HG02981 (cell line): Measurements from ENCODE around the gene OGFOD1.
A peak's percentile ranks its signal among the peaks of the same experiment; 100 is the strongest.
"Not testable (repeated sequence)": the region's sequence is repeated elsewhere in the genome, so short reads cannot be mapped to it uniquely, and the experiment has no call there.

Experiments
- ATAC-seq: cut with Tn5 transposase; IDR thresholded peaks from one replicate; pipeline ENCODE4 v1.9.1; 2021; ENCODE audit warnings: mild to moderate bottlenecking, moderate library complexity; ENCODE audit not compliant: unreplicated experiment

Gene OGFOD1

GRCh38 chr16:56479469-56479868 is 28.1 kb downstream of the OGFOD1 start:
- no peak for ATAC-seq

- ATAC-seq, result no peak
Measured at GRCh38 chr16:56480776-56481467, 29.6 kb downstream of the OGFOD1 start.

GRCh38 chr16:56481468-56482122 is 30.2 kb downstream of the OGFOD1 start:
- no peak for ATAC-seq

DNA sequence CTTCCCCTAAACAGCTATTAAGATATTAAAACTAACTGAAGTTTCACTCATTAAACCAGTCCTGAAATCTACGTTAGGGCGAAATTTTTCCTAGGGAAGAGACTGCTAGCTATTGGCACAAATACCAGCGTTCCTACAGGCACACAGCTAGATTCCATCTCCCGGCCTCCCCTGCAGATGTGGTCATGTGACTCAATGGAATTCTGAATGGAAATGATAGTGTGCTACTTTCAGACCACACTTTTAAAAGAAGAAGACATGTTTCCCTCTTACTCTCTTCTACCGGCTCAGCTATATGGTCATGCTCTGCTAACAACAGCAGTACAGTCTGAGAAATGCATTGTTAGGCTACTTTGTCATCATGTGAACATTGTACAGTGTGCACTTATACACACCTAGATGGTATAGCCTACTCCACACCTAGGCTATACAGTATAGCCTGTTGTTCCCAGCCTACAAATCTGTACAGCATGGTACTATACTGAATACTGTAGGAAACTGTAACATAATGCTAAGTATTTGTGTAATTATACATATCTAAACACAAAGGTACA is 31.4 kb downstream of the OGFOD1 start:
- ATAC-seq, result no peak

DNA sequence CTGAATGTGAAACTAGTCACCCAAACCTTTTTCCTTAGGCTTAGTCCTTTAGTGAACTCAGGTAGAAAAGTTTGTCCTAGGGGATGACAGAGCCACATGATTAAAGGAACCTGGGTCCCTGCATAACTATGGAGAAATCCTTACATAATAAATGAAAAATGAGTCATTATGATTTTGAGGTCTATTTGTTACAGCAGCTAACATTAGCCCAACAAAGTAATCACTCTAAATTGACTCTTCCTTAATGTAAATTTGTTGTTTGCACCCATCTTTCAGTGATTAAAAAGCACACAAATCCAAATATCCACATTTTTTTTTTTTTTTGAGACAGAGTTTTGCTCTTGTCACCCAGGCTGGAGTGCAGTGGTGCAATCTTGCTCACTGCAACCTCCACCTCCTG is 32.0 kb downstream of the OGFOD1 start:
- ATAC-seq, result no peak

GRCh38 chr16:56488035-56488434 is 36.7 kb downstream of the OGFOD1 start:
- ATAC-seq, result no peak

- not testable (repeated sequence) for ATAC-seq
Measured at GRCh38 chr16:56488868-56489267, 37.5 kb downstream of the OGFOD1 start.

DNA sequence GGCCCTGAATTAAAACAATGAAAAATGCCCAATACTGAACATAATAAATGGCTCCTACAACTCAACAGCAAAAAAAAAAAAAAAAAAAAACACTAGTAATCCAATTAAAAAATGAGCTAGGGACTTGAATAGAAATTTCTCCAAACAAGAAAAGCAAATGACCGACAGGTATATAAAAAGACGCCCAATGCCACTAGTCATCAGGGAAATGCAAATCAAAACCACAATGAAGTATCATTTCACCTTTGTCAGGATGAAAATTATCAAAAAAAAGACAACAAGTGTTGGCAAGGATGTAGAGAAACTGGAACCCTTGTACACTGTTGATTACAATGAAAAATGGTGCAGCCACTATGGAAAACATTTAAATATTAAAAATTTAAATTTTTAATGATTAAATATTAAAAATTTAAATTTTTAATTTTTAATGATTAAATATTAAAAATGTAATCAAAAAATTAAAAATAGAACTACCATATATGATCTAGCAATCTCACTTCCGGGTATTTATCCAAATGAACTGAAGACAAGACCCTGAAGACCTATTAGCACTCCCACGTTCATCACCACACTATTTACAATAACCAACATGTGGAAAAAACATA is 40.4 kb downstream of the OGFOD1 start:
- no peak for ATAC-seq

- ATAC-seq, result no peak
Measured at GRCh38 chr16:56493126-56493525, 41.8 kb downstream of the OGFOD1 start.

- no peak for ATAC-seq
Measured at GRCh38 chr16:56493815-56494214, 42.5 kb downstream of the OGFOD1 start.

GRCh38 chr16:56505181-56505580 is 53.8 kb downstream of the OGFOD1 start:
- ATAC-seq, result no peak

- no peak for ATAC-seq
Measured at GRCh38 chr16:56506941-56507340, 55.6 kb downstream of the OGFOD1 start.

DNA sequence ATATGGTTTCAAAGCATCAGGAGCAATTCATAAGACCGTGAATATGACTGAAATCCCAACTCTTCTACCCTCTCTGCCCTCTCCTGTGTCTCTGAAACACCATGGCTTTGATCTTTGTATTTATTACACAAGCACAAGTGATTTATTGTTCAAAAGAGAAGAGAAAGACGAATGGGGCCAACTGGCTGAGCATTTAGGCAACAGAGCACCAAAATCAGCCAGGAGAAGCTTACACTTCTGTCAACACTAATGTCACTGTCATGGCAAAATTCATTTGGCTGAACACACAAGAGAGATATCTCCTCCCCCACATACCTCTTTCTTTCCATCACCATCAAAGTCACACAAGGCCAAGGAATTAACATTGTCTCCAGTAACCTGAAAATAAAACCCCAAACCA is 59.2 kb downstream of the OGFOD1 start:
- ATAC-seq, result no peak

- no peak for ATAC-seq
Measured at GRCh38 chr16:56512025-56512424, 60.7 kb downstream of the OGFOD1 start.

DNA sequence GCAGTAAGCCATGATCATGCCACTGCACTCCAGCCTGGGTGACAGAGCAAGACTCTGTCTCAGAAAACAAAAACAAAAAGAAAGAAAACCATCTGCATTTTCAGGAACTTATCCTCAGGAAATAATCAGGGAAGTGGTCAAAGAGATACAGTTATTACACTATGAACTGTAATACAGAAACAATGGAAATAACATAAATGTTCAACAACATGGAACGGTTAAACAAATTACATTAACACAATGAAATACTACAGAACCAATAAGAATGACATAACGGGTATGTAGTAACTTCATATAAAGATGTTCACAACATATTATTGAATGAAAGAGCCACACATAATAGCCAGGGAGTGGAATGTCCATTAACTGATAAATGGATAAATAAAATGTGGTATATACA is 61.7 kb downstream of the OGFOD1 start:
- ATAC-seq, result no peak

DNA sequence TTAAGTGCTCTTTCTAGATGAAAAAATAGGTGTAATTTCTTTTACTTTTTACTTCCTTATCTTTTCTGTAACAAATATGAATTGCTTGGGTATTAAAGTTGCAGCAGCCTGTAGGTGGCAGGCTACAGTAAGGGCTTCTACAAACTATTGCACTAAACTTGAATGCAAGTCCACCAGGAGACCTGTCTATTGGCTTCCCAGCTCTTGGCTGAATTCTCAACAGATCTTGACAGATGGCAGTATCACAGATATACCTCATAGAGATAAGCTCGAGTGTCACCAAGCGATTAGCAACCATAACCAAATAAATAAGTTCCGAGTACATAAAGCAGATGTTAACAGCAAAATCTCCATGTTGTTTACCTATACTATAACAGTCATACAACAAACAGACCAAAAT is 62.6 kb downstream of the OGFOD1 start:
- no peak for ATAC-seq

DNA sequence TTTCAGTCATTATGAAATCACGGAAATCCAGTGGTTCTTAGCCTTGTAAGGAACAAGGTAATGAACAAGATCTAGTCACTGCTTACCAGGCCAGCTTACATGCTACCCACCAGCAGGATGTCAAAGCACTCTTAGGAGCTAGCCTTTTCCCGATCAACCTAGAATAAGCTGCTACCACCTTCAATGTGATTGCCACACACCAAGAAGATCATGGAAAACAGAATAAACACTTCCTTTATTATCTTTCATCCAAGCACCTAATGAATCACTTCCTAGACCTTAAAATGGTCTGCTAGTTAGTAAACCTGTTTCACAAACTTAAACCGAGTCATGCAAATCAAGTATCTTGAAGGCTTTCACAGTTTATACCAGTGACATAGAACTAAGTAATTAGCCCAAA is 63.5 kb downstream of the OGFOD1 start:
- ATAC-seq, result no peak

DNA sequence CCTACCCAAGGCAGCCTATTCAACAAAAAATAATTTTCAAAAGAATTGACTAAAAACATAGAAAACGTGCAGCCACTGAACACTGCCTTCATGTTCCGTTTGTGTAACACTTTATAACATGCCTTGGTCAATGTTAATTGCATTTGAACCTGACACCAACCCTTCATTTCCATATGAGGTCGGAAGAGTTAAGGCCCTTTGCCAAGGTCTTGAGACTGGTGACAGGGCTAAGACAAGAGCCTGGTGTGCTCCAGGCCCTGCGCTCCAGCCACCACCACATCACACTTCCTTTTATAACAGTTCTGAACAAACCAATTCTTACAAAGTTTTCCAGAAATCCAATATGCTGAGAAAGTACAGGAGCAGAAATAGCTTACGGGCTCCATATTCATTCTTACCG is 64.3 kb downstream of the OGFOD1 start:
- no peak for ATAC-seq

DNA sequence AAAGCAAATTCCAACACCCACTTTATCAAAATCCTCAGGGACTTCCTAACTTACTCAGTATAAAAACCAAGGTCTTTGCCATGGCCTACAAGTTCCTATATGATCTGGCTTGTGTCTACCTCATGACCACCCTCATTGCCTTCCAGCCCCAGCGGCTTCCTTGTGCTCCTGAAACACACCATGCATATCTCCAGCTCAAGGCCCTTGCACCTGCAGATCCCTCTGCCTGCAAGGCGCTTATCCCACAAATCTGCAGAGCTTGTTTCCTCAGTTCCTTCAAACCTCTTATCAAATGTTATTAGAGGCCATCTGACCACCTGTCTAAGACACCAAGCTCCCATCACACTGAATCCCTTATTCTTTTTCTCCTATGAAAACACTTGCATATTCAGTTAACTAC is 65.9 kb downstream of the OGFOD1 start:
- ATAC-seq, result no peak

DNA sequence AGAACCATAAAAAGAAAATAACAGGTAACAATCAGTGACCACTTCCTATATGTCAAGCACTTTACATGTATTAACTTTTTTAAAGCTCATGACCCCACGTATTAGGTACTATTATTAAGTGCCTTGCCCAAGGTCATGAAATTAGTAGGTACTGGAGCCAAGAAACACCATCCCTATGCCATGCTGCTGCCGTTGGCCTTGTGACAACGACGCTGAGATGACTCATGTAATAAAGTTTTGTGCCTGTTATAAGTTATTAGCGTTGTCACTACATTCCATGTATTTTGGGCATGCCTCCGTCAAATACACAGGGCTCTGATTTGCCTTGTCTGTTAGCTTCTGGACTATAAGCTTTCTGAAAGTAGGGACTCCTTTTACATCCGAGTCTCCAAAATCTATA is 67.1 kb downstream of the OGFOD1 start:
- no peak for ATAC-seq

GRCh38 chr16:56519459-56520250 is 68.3 kb downstream of the OGFOD1 start, which contains the start of gene BBS2:
TSS of gene BBS2 (minus strand) at chr16:56520024. CDS start at chr16:56519862, 162 bp downstream.
- peak; percentile 83 for ATAC-seq
